Astrocyte of the hippocampus (primary cell): ENCODE data around the gene APOBEC3G.

Experiments
- DNase-seq: peaks from one replicate; pipeline ENCODE4 v3.0.0; 2011; ENCODE audit warnings: low read depth, low spot score

The APOBEC3G gene

DNA sequence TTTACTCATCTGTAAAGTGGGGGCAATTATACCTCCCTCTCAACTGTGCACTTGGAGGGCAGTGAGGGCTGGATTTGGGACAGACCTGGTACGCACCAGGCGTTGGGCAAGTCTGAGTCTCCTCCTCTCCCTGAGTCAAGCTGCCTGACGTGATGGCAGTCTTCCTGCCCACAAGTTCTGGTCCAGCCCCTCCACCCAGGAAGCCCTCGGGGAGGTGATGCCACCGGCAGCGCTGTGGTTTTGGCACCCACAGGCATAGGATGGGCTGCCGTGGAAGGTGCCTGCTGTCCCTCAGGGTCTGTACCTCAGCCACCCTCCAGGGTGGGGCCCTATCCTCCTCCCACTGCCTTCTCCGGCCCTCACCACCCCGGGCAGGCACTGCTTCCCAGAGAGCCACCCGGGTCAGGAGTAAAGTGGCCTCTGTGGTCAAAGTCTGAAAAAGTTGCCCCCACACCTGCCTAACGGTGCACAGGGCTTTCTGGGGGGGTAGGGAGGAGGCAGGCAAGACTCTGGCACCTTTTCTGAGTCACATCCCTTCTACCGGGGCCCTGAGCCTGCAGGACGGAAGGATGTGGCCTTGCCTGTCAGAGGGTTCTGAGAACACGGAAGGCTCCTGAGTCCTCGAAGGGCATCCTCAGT, 13.5 kb downstream of the APOBEC3G start:
- no peak for DNase-seq

DNA sequence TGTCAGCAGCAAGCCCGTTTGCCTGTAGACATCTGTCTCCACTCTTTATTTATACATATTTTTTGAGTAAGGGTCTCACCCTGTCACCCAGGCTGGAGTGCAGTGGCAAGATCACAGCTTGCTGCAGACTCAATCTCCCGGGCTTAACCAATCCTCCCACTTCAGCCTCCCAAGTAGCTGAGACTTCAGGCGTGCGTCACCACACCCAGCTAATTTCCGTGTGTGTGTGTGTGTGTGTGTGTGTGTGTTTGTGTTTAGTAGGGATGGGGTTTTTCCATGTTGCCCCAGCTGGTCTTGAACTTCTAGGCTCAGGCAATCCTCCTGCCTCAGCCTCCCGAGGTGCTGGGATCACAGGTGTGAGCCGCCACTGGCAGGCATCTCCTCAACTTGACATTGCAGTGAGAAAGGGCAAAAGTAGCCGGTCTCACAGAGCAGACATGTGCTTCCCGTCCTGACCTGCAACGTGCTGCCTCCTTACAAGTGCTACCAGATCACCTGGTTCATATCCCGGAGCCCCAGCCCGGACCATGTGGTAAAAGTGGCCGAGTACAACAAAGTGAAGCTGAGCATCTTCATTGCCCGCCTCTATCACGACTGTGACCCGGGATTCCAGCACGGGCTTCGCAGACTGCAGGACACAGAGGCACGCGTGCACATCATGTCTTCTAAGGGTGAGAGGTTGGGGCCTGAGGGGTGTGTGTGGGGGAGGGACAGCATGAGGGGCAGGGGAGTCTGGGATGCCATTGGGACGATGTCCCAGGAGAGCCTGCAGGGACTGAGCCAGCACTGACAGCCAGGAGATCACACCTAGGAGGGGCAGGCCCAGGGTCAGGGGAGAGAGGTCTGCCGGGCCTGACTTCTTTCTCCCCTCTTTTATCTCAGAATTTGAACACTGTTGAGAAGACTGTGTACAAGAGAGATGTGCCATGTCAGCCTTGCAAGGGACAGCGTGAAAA, 14.3 kb downstream of the APOBEC3G start:
- no peak for DNase-seq

DNA sequence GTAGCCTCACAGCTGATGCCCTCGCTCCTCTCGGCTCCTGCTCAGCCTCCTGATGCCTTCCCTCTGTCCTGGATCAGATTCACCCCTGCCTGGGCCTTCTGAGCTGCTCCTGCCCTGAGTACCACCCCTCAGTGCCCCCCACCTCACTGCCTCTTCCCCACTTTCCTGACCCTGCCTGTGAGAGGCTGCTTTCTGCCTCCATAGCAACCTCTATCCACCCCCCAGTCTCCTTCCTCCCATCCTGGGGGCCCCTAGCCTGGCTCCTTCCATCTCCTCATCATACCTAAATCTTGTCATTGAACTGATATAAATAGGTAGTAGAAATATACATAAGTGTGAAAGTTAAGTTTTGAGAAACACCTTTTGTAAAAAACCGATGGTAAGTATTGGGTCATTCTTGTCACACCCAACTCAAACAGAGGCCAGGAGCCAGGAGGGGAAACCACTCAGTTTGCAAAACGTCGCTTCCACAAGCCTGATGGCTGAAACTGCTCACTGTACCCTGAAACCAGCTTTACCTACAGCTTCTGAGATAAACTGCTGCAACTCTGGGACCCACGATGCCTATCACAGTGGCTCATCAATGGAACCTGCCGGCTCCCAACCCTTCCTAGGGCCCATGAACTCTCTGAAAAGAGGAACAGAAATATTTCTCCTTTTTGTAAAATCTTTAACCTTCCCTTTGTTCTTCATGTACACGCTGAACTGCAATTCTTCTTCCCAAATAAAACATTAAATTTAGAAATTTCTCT, 15.2 kb downstream of the APOBEC3G start:
- no peak for DNase-seq

DNA sequence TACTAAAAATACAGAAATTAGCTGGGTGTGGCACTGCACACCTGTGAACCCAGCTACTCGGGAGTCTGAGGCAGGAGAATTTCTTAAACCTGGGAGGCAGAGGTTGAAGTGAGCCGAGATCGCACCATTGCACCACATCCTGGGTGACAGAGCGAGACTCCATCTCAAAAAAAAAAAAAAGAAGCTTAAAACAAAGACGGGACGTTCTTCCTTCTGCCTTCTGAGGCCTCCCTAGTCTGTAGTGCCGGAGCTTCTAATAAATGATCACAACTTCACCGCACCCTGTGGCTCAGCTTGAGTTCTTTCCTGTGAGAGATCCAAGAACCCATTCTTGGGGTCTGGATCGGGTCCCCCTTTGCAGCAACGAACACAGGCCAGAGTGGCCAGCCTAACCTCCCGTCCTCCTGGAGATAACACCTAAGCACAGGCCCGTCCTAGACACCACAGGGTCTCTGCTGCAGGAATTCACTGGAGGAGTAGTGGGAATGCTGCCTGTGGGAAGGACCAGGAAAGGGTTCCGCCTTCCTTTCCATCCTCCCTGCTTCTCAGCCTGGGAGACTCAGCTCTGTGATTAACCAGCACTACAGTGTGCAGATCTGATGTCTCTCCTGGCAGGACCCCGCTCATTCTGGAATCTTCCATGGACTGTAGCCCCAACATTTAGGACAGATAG, 17.8 kb downstream of the APOBEC3G start:
- DNase-seq = no peak

DNA sequence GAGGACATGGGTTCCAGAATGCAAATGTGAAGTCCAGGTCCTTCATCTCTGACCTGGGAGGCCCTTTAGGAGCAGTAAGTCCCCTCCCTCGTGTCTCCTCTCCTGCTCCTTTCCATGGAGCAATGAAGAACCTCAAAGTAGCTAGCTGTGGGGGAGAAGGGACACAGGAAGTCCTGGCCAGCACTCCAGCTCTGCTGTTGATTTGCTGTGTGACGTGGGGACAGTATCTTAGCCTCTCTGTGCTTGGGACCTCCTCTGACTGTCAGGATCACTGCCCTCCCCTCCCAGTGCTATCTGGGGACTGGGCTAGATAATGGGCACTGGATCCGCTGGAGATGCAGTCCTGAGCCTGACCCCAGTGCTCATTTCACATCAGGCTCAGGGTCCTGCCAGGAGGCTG, 18.9 kb downstream of the APOBEC3G start:
- DNase-seq = no peak

DNA sequence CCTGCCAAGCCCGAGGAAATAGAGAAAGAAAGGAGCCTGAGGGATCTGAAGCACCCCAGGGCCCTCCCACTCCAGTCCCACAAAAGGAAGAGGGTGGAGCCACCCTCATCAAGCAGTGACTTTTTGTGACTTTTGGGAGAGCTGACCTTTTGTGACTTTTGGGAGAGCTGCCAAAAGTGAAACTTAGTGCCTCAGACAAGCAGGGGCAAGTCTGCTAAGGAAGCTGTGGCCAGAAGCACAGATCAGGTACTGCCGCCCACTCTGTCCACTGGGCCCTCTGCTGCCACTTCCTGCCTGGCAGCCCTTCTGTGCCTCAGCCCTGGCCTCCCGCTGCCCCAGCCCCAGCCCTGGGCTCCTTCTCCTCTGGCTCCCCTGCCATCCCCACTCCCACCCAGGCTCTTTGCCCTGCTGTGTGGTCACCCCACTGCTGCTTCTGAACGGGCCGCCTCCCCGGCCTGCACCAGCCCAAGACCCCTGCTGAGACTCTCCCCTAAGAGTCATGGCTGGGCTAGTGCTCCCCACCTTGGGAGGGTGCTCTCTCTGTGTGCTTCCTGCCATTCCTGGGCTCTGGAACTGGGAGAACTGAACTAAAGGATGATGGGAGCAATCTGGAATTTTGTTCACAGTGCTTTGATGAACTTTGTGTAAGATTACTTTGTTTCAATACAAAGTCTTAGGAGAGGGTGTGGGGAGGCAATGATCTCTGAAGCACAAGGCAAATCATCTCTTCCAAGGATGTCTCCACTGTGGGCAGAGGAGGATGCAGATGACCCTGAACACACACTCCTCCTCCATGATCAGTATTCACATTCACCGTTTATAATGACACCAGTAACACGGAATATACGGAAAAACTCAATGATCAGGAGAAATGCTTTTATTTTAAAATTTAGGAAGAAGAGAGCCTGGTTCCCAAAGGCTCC, 20.3 kb downstream of the APOBEC3G start, which contains the start of gene APOBEC3H:
Gene APOBEC3H (plus strand): TSS at position 147 of the 923 bp plus-strand sequence. CDS start 3,035 bp downstream, outside the sequence.
- DNase-seq = peak; percentile 10

DNA sequence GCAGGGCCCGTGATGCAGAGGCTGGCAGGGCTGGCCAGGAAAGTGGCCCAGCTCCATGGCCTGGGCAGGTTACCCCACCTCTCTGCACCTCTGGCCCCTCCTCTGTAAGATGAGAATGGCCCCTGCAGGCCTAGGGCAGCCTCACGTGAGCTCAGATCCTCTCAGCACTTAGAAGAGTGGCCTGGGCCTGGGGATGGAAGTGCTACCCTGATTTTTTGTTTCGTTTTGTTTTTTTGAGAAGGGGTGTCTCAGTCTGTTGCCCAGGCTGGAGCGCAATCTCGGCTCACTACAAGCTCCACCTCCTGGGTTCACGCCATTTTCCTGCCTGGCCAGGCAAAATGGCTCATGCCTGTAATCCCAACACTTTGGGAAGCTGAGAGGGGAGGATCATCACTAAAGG, 21.0 kb downstream of the APOBEC3G start:
- no peak for DNase-seq

DNA sequence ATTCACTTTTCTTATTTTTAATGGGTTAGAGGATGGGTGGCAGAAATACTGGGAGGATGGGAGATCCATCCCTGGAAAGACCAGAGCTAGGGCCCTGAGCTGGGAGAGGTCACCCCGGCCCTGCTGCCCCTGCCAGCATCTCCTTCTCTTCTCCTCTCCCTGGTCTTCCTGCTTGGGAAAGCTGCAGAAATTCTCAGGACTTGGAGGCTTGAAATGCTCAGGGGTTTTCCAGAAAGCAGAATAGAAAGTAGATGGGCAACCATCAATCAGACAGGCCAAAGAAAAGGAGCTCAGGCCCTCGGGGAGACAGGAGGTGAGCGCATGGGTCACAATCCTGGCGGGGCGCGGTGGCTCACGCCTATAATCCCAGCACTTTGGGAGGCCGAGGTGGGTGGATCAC, 21.5 kb downstream of the APOBEC3G start:
- DNase-seq = no peak

DNA sequence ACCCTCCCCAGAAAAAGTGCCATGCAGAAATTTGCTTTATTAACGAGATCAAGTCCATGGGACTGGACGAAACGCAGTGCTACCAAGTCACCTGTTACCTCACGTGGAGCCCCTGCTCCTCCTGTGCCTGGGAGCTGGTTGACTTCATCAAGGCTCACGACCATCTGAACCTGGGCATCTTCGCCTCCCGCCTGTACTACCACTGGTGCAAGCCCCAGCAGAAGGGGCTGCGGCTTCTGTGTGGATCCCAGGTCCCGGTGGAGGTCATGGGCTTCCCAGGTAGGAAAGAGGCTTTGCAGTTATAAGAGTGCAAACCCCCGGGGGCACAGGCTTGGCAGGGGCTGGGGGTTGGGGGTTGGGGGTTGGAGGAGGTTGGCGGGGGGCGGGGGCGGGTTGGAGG, 24.2 kb downstream of the APOBEC3G start:
- no peak for DNase-seq

DNA sequence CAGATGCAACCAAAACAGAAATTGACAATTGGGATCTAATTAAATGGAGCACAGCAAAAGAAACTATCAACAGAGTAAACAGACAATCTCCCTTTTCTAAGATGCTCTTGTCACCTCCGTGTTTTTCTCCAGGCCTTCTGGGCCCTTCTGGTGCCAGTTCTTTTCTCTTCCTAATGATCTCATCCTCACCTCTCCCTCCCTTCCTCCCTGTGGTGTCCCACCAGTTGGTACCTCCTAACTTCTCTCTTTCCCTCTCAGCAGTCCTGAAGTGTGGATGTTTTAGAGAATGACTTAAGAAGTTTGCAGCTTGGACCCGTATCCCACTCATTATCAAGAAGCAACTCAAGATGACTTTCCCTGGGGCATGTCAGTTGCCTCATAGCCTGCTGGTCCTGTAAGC, 26.4 kb downstream of the APOBEC3G start:
- no peak for DNase-seq

DNA sequence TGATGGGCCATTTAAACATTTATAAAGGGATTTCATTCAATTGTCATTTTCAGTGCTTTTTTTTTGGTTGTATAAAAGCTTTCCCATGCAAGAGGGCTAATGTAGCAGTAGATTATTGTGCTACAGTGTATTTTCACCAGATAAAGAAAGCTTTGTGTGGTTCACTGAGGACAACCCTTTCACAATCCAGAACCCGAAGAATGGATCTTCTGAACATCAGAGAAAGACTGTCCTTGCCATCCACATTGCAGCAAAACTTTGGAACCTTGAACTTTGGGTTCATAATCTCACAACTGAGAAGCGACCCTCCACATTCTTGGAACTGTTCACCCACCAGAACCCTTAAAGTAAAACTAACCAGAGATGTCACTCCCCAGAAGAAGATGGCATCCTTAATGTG, 29.3 kb downstream of the APOBEC3G start:
- DNase-seq = no peak

DNA sequence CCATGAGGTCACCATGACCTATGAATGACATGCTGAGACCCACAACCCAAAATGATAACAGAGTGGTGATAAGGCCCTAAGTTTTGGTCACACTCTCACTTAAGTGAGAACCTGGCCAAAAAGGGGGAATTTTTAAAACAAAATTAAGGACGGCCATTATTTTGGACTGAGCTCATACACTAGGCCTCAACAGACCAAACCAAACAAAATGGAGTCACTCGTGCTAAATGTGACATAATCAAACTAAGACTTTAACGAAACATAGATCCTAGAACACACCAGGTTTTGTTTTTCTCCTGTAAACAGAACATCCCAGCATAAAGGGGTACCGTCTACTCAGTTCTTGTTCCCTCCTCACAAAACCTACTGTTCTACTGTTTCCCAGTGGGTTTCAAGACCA, 31.4 kb downstream of the APOBEC3G start:
- DNase-seq = no peak

DNA sequence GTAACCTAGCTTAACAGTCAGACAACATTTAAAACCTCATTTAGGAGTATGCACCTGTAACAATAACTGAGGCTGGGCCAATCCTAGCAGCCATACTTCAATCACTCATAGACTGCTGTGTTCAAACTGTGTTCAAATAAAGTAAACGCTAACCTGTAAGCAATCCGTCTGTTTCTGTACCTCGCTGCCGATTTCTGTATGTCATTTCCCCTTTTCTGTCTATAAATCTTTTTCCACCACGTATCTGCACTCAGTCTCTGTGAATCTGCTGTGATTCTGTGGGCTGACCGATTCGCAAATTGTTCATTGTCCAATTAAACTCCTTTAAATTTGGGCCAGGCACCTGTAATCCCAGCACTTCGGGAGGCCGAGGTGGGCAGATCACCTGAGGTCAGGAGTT, 32.3 kb downstream of the APOBEC3G start:
- DNase-seq = no peak

DNA sequence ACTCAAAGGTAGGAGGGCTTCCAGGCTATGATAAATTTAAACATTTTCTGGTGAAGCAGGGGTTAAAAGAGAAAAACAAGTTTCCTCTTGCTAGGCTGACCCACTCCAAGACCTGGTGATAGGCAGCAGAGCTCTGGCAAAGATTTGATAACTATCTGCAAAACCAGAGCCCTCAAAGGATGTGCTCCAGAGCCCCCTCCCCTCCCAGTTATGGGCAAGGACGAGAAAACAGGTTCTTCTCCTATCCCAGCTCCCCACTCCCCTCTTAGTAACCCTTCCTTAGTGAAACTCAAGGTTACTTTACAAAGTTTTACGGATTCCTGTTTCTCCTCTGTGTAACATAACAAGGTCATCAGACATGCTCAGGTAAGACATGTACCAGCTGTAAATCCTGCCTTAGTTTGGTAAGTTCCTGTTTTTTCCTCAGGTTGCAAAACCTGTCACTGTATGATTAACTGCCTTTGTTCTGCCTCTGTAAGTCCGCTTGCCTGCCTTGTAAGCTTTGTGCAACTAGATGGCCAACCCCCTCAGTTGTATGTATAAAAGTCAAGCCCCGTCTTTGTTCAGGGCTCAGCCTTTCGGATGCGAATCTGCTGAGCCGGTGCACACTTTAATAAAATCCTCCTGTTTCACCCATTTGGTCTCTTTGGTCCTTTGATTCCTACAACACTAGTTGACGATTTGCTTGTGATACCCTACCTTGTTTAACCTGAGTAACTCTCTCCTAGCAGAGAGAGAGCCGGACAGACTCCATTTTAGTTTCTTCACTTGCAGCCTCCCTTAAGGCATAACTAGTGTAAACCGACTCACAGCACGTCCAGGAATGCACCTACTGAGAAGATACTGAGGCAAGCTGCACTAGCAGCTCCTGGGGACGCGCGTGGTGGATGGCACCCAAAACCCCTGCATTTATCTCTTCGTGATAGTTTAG, 33.8 kb downstream of the APOBEC3G start:
- DNase-seq = no peak

DNA sequence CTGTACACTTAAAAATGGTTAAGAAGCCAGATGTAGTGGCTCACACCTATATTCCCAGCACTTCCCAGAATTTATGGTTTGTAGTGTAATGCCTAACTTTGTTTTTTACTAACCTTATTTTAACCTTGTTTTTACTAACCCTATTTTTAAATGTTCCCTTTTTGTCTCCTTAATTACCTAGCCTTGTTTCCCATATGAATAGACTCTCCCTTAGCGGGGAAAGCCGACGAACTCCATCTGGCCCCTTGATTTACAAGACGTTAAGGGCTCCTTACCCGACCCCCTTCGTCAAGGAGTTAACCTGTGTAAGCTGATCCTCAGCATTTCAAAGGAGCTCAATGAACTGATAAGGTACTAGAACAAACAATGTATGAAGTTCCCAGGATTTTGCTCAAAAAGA, 37.0 kb downstream of the APOBEC3G start:
- DNase-seq = no peak

DNA sequence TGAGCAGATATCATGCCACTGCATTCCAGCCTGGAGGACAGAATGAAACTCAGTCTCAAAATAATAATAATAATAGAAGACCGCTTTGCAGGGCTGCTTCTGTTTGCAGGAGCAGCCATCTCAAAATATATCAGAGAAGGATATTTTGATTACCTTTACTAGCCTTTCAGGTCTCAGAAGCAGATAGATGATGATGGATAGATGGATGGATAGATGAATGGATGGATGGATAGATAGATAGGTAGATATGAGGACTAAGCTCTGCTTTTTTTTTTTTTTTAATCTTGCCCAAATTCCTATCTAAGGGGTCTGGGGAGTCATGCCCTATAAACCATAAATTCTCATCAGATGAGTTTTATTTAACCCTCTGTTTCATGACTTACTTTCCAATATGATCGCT, 38.5 kb downstream of the APOBEC3G start:
- DNase-seq = no peak

DNA sequence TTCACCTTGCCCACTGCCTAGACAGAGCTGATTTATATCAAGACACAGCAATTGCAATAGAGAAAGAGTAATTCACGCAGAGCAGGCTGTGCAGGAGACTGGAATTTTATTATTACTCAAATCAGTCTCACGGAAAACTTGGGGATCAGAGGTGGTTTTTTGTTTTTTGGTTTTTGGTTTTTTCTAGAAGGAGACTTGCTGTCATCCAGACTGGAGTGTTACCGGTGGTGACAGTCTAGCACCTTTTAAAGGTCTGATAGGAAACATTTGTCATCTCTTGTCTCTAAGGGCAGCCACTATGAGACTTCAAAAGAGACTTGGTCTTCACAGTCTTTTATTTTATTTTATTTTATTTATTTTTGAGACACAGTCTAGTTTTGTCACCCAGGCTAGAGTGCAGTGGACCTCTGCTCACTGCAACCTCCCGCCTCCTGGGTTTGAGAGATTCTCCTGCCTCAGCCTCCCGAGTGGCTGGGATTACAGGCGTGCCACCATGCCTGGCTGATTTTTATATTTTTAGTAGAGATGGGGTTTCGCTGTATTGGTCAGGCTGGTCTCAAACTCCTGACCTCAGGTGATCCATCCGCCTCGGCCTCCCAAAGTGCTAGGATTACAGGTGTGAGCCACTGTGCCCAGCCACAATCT, 39.0 kb downstream of the APOBEC3G start:
- DNase-seq = no peak

DNA sequence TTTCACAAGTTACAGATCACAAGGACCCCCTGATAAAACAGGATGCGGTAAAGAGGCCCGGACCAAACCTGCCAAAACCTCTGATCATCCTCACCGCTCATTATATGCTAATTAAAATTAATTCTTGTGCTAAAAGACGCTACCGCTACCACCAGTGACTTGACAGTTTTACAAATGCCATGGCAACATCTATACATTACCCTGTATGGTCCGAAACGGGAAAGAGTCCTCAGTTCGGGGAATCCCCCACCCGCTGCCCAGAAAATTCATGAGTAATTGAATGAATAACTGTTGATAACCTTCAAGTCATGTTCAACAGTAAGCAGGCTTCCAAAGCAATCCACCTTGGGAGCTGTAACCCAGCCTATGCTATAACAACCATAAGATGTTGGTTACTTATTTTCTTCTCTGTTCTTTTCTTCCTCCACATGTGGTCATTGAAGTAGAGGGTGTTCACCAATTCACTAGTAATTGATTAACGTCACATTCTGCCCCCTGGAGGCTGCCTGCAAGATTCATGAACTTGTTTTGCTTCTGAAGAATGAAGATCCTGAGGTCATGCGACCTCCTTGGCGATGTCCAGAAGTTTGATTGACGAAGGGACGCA, 40.6 kb downstream of the APOBEC3G start:
- DNase-seq = peak; percentile 30

DNA sequence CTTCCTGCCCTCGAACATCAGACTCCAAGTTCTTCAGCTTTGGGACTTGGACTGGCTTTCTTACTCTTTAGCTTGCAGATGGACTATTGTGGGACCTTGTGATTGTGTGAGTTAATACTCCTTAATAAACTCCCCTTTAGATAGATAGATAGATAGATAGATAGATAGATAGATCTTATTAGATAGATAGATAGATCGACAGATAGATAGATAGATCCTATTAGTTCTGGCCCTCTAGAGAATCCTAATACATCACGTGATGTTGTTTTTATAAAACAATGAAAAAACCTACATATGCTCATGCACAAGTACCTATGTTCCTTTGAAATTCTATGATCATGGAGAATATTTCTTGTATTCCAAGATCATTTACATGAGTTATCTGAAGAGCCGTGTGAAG, 43.9 kb downstream of the APOBEC3G start:
- DNase-seq = no peak
